DLD1 (cell line): ENCODE measurements around the gene FZR1.

ENCODE experiments used
- in situ Hi-C: cut with HindIII; loops from 2 replicates; pipeline ENCODE4 v1.10.0; 2017; ENCODE audit warnings: low sequenced_read_pairs

The FZR1 gene

DNA sequence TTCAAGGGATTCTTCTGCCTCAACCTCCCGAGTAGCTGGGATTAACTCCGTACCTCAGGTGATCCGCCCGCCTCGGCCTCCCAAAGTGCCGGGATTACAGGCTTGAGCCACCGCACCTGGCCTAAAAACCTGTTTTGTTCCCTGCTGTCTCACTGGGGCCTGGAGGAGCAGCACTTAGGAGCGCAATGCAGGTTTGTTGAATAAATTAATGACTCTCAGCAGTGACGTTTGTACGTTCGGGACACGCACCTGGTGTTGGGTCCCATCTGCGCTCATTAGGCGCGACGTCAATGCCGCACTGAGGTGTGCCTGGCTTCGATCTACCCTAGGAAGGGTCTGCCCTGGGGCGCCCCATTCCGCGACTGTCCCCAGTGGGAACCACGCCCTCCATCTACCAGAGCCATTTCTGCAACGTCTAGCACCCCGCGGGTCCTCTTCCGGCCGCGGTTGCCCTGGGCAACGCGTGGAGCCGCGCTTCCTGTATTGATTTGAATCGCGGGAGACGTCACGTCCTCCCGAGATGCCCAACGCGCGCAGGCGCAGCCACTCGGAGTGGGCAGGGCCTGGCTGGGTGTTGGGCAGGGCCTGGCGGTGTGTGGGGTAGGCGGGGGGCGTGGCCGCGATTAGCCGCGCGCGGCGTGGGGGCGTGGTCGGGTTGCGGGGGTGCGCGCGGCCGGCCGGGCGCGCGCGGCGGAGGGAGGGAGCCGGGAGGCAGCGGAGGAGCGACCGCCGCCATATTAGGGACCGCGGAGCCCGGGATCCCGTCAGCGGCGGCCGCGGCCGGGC, at the start of gene FZR1:
Gene FZR1 (plus strand): TSS at position 714 of the 786 bp plus-strand sequence. CDS start 16,679 bp downstream, outside the sequence.
- in situ Hi-C loops = no loop called here

GRCh38 chr19:3456925-3457527, 49.1 kb upstream of the FZR1 start:
- in situ Hi-C loops = no loop called here

GRCh38 chr19:3457528-3458228, 48.4 kb upstream of the FZR1 start:
- in situ Hi-C loops = no loop called here

- in situ Hi-C loops = no loop called here
Measured at GRCh38 chr19:3458229-3459088, 47.7 kb upstream of the FZR1 start.

DNA sequence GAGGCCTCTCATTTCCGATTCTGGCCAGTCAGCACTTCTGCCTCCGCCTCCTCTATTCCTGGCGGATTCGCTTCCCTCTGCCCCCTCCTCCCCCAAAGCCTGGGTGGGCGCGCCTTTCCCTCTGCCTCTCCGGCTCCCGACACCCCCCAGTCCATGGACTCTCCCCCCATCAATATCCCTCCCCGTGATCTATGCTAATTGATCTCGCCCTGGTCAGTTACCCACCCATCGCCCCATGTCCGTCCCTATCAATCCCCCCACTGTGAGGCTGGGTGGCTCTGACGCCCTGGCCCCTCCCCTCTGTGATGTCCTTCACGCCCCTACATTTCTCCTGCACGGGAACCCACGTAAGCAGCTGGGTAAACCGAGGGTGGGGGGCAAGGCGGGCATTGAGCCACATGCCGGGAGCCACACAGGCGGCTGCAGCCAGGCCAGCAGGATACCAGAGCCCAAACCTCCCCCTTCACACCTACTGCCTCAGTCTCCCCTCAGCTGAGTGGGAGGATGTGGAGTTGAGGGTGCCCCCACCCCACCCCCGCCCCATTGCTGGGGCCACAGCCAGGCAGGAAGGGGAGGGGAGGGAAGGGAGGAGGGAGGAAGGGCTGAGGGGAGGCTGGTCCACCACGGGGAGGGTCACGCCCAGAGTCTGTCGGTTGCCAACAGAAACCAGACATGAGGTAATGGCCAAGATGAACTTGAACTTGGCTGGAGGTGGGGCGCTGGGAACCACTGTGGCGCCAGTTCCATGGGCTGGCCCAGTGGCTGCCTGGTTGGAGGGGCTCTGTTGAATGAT, 46.8 kb upstream of the FZR1 start:
- in situ Hi-C loops = no loop called here

DNA sequence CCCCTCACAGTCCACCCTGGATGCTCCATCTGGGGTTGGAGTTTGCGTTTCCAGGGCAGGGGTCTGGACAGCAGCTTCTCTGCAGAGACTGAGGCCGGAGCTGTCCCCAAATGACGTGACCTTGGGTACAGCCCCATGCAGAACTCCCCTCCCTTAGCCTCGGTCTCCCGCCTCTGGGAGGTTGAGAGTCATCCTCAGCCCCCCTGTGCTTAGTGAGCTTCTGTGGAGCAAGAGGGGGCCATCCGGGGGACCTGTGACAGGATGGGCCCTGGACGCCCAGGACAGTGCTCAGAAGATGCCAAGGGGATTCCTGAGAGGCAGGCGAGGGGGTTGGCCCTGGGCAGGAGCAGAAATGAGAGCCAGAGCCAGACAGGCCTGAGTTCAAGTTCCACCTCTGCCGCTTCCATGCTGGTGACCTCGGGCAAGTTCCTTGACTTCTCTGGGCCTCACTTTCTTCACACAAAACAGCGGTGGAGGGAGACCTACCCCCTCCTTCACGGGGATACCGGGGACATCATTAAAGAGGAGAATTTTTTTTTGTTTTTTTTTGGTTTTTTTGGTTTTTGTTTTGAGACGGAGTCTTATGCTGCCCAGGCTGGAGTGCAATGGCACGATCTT, 46.0 kb upstream of the FZR1 start:
- in situ Hi-C loops = no loop called here

GRCh38 chr19:3462991-3463713, 43.0 kb upstream of the FZR1 start:
- in situ Hi-C loops = no loop called here

- in situ Hi-C loops = no loop called here
Measured at GRCh38 chr19:3463714-3464586, 42.2 kb upstream of the FZR1 start.

- in situ Hi-C loops = no loop called here
Measured at GRCh38 chr19:3464587-3465235, 41.4 kb upstream of the FZR1 start.

DNA sequence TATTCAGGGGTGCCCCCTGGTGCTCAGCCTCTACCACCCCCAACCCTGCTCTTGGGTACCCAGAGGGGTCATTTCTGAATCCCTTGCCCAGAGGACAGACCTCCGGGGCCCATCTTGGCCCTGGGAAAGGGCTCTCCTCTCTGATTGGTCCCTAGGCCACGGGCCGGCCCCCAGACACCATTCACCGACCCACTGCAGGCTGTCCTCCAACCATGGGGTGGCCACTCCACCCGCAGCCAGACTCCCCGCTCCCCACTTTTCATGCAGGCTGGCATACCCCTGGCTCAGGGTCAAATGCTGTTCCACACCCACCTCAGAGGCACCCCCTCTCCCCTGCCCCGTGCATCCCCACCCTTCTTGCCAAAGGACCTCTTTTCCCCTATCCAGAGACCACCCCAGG, 40.6 kb upstream of the FZR1 start:
- in situ Hi-C loops = no loop called here

DNA sequence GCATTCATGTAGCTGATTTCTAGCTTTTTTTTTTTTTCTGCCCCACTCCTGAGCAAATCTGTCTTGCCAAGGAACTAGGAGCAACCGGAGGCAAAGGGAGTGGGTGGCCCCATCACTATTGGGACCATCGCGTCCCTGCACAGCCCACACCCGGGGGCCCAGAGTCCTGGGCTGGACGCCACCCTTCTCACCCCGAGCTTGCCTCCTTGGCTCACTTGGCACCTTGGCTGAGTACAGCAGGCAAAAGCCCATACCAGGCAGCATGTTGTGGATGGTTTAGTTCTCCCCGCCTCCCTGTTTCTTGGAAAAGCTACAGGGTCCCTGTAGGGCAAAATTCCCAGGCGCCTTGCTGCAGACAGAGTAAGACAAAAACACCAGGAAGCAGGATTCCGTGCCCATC, 39.5 kb upstream of the FZR1 start:
- in situ Hi-C loops = no loop called here

DNA sequence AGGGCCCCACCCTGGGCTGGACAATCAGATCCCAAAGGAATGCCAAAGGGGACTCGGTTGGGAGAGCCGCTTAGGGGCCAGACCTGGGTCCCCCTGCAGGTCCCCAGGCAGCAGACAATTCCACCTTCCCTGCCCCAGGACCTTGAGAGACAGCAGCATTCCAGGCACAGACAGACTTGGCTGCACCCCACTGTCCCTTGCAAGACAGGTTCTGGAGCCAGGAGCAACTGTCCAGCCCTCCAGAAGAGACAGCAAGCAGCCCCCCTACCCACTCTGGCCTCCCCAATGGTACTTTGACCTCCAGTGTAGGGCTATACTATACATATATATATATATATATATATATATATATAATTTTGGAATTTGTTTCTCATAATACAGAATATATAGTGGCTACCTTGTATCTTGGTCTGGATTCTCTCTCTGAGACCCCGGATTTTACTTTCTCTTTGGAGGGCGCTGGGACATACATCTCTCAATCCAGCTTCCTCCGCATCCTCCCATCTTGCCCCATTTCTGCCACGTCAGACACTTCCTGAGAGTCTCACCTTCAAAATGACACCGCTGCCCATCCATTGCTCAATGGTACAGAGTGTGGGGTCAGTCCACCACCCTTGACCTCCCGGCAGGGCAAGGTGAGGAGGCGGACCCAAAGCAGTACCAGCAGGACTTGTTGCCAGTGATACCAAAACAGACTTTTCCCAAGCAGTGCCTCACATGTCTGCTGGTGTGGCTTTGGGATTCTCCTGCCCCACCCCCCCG, 38.5 kb upstream of the FZR1 start:
- in situ Hi-C loops = no loop called here

DNA sequence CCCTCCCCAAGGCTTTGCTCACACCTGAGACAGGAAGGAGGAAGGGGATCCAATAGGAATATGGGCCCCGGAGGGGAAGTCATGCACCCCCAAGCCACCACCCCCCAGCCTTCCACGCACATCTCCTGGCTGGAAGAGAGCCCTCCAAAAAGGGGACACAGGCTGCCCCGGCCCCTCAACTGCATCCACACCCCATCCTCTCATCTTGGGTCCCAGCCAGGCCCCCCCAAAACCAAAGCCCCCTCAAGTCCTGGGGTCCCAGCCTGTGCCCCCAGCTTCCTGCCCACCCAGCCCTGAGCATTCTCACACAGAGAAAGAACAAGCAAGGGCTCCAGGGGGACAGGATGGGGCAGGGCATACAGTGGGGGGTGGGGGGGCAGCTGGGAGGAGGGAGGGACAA, 37.9 kb upstream of the FZR1 start:
- in situ Hi-C loops = no loop called here

- in situ Hi-C loops = no loop called here
Measured at GRCh38 chr19:3469638-3470499, 36.2 kb upstream of the FZR1 start.

GRCh38 chr19:3470500-3471128, 35.5 kb upstream of the FZR1 start:
- in situ Hi-C loops = no loop called here
